CD4-positive, alpha-beta T cell (primary cell): ENCODE measurements around the gene CCL8. TPM values are rescaled to one million over a fixed set of nuclear protein-coding genes. Genes with fewer than 3 reads are reported as not detected.

ENCODE experiments used
- ATAC-seq: fragments of 200-7000 bp; cut with Tn5 transposase; one replicate; pipeline ENCODE4 v1.10.0; 2022; ENCODE audit warnings: mild to moderate bottlenecking; ENCODE audit not compliant: poor library complexity
- CTCF ChIA-PET: fragments of 350-600 bp; sonication (Branson Sonifier 250); formaldehyde crosslinking; loops from one replicate; lab custom pipeline; 2021; ENCODE audit warnings: antibody characterized with exemption, inconsistent platforms; lab: Charles Lee
- POLR2A ChIA-PET: fragments of 350-600 bp; sonication (Branson Sonifier 250); formaldehyde crosslinking; loops from one replicate; lab custom pipeline; 2021; ENCODE audit warnings: antibody characterized with exemption, inconsistent platforms; lab: Charles Lee
- DNase-seq, 14 experiments: peaks; one replicate each; pipeline ENCODE4 v3.0.0-alpha.2; 2013 to 2020; ENCODE audit warnings: mixed read lengths in 2 of 14
- H3K27ac ChIP-seq, 2 donors: one replicate each; pipeline versions ENCODE4 v1.5.1 to v1.7.0; 2013; ENCODE audit warnings: low read length in 2 of 2, low read depth in 1 of 2, mild to moderate bottlenecking in 1 of 2
- H3K27me3 ChIP-seq, 2 experiments: 1 replicate in 1 of 2; 2 replicates in 1 of 2; pipeline versions ENCODE4 v1.6.1 to v1.7.0; 2013; ENCODE audit warnings: low read length in 2 of 2, control low read depth in 1 of 2, mild to moderate bottlenecking in 1 of 2, moderate library complexity in 1 of 2; ENCODE audit not compliant: insufficient read depth in 2 of 2, control insufficient read depth in 1 of 2
- H3K36me3 ChIP-seq: one replicate; pipeline ENCODE4 v1.6.1; 2013; ENCODE audit warnings: low read length, control low read depth; ENCODE audit not compliant: insufficient read depth
- H3K4me1 ChIP-seq: one replicate; pipeline ENCODE4 v1.6.1; 2013; ENCODE audit warnings: low read length, control low read depth; ENCODE audit not compliant: insufficient read depth
- H3K4me3 ChIP-seq: one replicate; pipeline ENCODE4 v1.5.1; 2013; ENCODE audit warnings: mild to moderate bottlenecking, low read length, moderate library complexity
- H3K9me3 ChIP-seq, 2 experiments: 1 replicate in 1 of 2; 2 replicates in 1 of 2; pipeline versions ENCODE4 v1.6.1 to v1.7.0; 2013; ENCODE audit warnings: low read length in 2 of 2, mild to moderate bottlenecking in 2 of 2, control low read depth in 1 of 2, moderate library complexity in 1 of 2; ENCODE audit not compliant: control insufficient read depth in 1 of 2, insufficient read depth in 1 of 2
- H3K27ac Mint-ChIP-seq: one replicate; pipeline ENCODE4 v1.8.0; 2020; ENCODE audit warnings: mixed read lengths
- H3K27me3 Mint-ChIP-seq: one replicate; pipeline ENCODE4 v1.8.0; 2021; ENCODE audit warnings: mixed read lengths
- H3K36me3 Mint-ChIP-seq: one replicate; pipeline ENCODE4 v1.8.0; 2021; ENCODE audit warnings: low read depth, mixed read lengths
- H3K4me1 Mint-ChIP-seq: one replicate; pipeline ENCODE4 v1.8.0; 2021; ENCODE audit warnings: low read depth, mixed read lengths
- H3K4me3 Mint-ChIP-seq: one replicate; pipeline ENCODE4 v1.8.0; 2020; ENCODE audit warnings: mild to moderate bottlenecking, mixed read lengths
- H3K9me3 Mint-ChIP-seq: one replicate; pipeline ENCODE4 v1.8.0; 2020; ENCODE audit warnings: mixed read lengths
- intact Hi-C, 2 experiments: fragments of 100-400 bp; cut with DNase I in 1 of 2; cut with micrococcal nuclease in 1 of 2; formaldehyde crosslinking; loops; one replicate each; pipeline versions ENCODE4 v1.15.1 to v1.9.0; 2023 to 2025; cut with DNase I, micrococcal nuclease
- polyA plus RNA-seq, 2 donors: library from polyadenylated mRNA; unstranded; fragments of 120-200 nt; gene quantifications; one replicate each; pipeline ENCODE4 v1.2.1, GENCODE V29; 2013
- total RNA-seq, 174 experiments: library from RNA in 2 of 174; stranded (reverse) in 2 of 174; gene quantifications; one replicate each; pipeline ENCODE4 v1.2.3 and lab custom pipeline; 2021 to 2026
- TF ChIP-seq, protein P1 (sequence below): fragments of 200-600 bp; IDR thresholded peaks from one replicate; pipeline ENCODE4 v1.8.0; 2022; ENCODE audit warnings: antibody characterized with exemption, mild to moderate bottlenecking

The CCL8 gene
- total RNA-seq: not detected
- 0.13 TPM for polyA plus RNA-seq (2013, experiment 1 of 2)
- not detected for polyA plus RNA-seq (2013, experiment 2 of 2)
- total RNA-seq (lab: John Stamatoyannopoulos, UW): 0 to 2.3 (median 0) reads per million in 172 experiments

DNA sequence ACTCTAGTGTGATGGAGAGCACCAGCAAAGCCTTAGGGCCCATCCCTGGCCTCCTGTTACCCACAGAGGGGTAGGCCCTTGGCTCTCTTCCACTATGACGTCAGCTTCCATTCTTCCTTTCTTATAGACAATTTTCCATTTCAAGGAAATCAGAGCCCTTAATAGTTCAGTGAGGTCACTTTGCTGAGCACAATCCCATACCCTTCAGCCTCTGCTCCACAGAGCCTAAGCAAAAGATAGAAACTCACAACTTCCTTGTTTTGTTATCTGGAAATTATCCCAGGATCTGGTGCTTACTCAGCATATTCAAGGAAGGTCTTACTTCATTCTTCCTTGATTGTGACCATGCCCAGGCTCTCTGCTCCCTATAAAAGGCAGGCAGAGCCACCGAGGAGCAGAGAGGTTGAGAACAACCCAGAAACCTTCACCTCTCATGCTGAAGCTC, at the start of gene CCL8:
Gene CCL8 (plus strand): TSS at position 397 of the 445 bp plus-strand sequence. CDS start 67 bp downstream, outside the sequence.
- no peaks in the 10 kb centered on the region for H3K4me1 ChIP-seq
- Mint-ChIP-seq H3K36me3 (no peaks in the 10 kb centered on the region), H3K27me3 (peaks cover 20% of the 10 kb centered on the region), H3K9me3 (no peaks in the 10 kb centered on the region), H3K4me1 (no peaks in the 10 kb centered on the region), H3K27ac (no peak within 1 kb of the TSS), H3K4me3 (no peak within 1 kb of the TSS)
- no peaks in the 10 kb centered on the region for H3K9me3 ChIP-seq
- DNase-seq: no peak
- ChIA-PET CTCF (no interaction called here), POLR2A (no interaction called here)
- peaks cover 0 to 5% of the 10 kb centered on the region in 2 experiments for H3K27me3 ChIP-seq
- intact Hi-C loops: no loop called here
- ATAC-seq: no peak
- no peak within 1 kb of the TSS for H3K27ac ChIP-seq
- TF ChIP-seq, protein P1, sequence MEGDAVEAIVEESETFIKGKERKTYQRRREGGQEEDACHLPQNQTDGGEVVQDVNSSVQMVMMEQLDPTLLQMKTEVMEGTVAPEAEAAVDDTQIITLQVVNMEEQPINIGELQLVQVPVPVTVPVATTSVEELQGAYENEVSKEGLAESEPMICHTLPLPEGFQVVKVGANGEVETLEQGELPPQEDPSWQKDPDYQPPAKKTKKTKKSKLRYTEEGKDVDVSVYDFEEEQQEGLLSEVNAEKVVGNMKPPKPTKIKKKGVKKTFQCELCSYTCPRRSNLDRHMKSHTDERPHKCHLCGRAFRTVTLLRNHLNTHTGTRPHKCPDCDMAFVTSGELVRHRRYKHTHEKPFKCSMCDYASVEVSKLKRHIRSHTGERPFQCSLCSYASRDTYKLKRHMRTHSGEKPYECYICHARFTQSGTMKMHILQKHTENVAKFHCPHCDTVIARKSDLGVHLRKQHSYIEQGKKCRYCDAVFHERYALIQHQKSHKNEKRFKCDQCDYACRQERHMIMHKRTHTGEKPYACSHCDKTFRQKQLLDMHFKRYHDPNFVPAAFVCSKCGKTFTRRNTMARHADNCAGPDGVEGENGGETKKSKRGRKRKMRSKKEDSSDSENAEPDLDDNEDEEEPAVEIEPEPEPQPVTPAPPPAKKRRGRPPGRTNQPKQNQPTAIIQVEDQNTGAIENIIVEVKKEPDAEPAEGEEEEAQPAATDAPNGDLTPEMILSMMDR: no peak
- no peaks in the 10 kb centered on the region for H3K36me3 ChIP-seq
- no peak within 1 kb of the TSS for H3K4me3 ChIP-seq

DNA sequence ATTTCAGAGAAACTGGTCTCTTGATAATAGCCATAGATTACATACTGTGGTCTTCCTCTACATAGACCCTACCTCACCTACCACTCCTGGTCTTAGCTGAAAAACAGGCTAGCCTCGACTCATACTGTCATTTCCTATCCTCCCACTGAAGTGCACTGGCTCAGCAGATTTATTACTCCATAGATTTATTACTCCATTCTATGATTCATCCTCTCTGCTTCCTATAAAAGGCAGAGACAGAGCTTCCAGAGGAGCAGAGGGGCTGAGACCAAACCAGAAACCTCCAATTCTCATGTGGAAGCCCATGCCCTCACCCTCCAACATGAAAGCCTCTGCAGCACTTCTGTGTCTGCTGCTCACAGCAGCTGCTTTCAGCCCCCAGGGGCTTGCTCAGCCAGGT, 49.3 kb upstream of the CCL8 start, which contains the start of gene CCL7:
Gene CCL7 (plus strand): TSS at position 253 of the 400 bp plus-strand sequence. CDS start 70 bp downstream, at position 323.
- Histone ChIP-seq H3K27me3 (peaks cover 16 to 28% of the 10 kb centered on the region in 2 experiments), H3K4me3 (no peak within 1 kb of the TSS), H3K9me3 (no peaks in the 10 kb centered on the region), H3K4me1 (no peaks in the 10 kb centered on the region), H3K36me3 (no peaks in the 10 kb centered on the region), H3K27ac (no peak within 1 kb of the TSS)
- intact Hi-C loops: no loop called here
- Mint-ChIP-seq H3K9me3 (no peaks in the 10 kb centered on the region), H3K27me3 (peaks cover 68% of the 10 kb centered on the region), H3K27ac (no peak within 1 kb of the TSS), H3K36me3 (no peaks in the 10 kb centered on the region), H3K4me3 (no peak within 1 kb of the TSS), H3K4me1 (no peaks in the 10 kb centered on the region)
- ATAC-seq (no peak), DNase-seq (no peak)
- TF ChIP-seq, protein P1: no peak
- ChIA-PET CTCF (no interaction called here), POLR2A (no interaction called here)

DNA sequence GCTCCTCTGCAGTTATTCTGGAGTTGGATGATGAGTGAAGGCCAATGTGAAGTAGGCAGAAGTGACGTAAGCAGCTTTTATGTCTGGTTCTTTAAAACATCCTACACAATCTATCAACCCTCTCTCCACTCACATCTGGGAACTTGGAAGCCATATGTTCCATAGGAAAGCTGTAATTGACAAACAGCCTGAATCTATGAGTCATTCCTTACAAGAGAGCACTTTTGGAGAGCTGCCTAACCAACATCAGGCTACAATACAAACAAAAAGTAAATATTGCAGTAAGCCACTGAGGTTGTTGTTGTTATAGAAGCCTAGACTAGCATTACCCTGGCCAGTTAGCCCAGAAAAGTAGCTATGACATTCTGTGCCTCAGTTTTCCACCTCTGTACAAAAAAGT, 43.4 kb upstream of the CCL8 start:
- TF ChIP-seq, protein P1: no peak
- ChIA-PET POLR2A (no interaction called here), CTCF (interaction anchor here (0.9 kb wide), 1 partner anchor 10 kb away, joined by 4 read pairs; no protein-coding TSS in a partner anchor)
- intact Hi-C loops: no loop called here
- Mint-ChIP-seq H3K27me3 (peaks cover 61% of the 10 kb centered on the region), H3K9me3 (no peaks in the 10 kb centered on the region), H3K27ac (no peak overlapping the region), H3K4me3 (no peak overlapping the region), H3K4me1 (no peaks in the 10 kb centered on the region), H3K36me3 (no peaks in the 10 kb centered on the region)
- DNase-seq: no peak
- no peaks in the 10 kb centered on the region for H3K9me3 ChIP-seq
- H3K27ac ChIP-seq: no peak overlapping the region
- peaks cover 13 to 25% of the 10 kb centered on the region in 2 experiments for H3K27me3 ChIP-seq
- H3K36me3 ChIP-seq: no peaks in the 10 kb centered on the region
- H3K4me1 ChIP-seq: no peaks in the 10 kb centered on the region
- no peak for ATAC-seq
- H3K4me3 ChIP-seq: no peak overlapping the region
